Activated CD4-positive, alpha-beta memory T cell treated with anti-CD3 and anti-CD28 coated beads for 36 hours (primary cell): ENCODE data around the gene MROH8. TPM values are rescaled to one million over a fixed set of nuclear protein-coding genes. Genes with fewer than 3 reads are reported as not detected.
"Not testable (repeated sequence)": the region's sequence is repeated elsewhere in the genome, so short reads cannot be mapped to it uniquely, and the experiment has no call there.

Source experiments
- CTCF ChIA-PET: fragments of 350-600 bp; sonication (Branson Sonifier 250); formaldehyde crosslinking; loops from one replicate; lab custom pipeline; 2021; ENCODE audit warnings: antibody characterized with exemption, inconsistent platforms; lab: Charles Lee
- POLR2A ChIA-PET: fragments of 350-600 bp; sonication (Branson Sonifier 250); formaldehyde crosslinking; loops from one replicate; lab custom pipeline; 2021; ENCODE audit warnings: antibody characterized with exemption; lab: Charles Lee
- DNase-seq: peaks from one replicate; pipeline ENCODE4 v3.0.0-alpha.2; 2020
- H3K27ac Mint-ChIP-seq: one replicate; pipeline ENCODE4 v1.8.0; 2021; ENCODE audit warnings: mixed read lengths
- H3K27me3 Mint-ChIP-seq: one replicate; pipeline ENCODE4 v1.8.0; 2021; ENCODE audit warnings: mixed read lengths
- H3K36me3 Mint-ChIP-seq: one replicate; pipeline ENCODE4 v1.8.0; 2021; ENCODE audit warnings: mixed read lengths
- H3K4me1 Mint-ChIP-seq: one replicate; pipeline ENCODE4 v1.8.0; 2021; ENCODE audit warnings: low read depth, mixed read lengths
- H3K4me3 Mint-ChIP-seq: one replicate; pipeline ENCODE4 v1.8.0; 2021; ENCODE audit warnings: mild to moderate bottlenecking, mixed read lengths
- H3K9me3 Mint-ChIP-seq: one replicate; pipeline ENCODE4 v1.8.0; 2021; ENCODE audit warnings: mixed read lengths
- intact Hi-C: fragments of 100-400 bp; cut with micrococcal nuclease; formaldehyde crosslinking; loops from one replicate; pipeline ENCODE4 v1.15.1; 2023
- total RNA-seq, 2 experiments: library from RNA; stranded (reverse); gene quantifications; one replicate each; pipeline ENCODE4 v1.2.3, GENCODE V29; 2021

Gene MROH8
- total RNA-seq, 2 experiments from 2014 or later = 1.8 to 2.0 TPM

DNA sequence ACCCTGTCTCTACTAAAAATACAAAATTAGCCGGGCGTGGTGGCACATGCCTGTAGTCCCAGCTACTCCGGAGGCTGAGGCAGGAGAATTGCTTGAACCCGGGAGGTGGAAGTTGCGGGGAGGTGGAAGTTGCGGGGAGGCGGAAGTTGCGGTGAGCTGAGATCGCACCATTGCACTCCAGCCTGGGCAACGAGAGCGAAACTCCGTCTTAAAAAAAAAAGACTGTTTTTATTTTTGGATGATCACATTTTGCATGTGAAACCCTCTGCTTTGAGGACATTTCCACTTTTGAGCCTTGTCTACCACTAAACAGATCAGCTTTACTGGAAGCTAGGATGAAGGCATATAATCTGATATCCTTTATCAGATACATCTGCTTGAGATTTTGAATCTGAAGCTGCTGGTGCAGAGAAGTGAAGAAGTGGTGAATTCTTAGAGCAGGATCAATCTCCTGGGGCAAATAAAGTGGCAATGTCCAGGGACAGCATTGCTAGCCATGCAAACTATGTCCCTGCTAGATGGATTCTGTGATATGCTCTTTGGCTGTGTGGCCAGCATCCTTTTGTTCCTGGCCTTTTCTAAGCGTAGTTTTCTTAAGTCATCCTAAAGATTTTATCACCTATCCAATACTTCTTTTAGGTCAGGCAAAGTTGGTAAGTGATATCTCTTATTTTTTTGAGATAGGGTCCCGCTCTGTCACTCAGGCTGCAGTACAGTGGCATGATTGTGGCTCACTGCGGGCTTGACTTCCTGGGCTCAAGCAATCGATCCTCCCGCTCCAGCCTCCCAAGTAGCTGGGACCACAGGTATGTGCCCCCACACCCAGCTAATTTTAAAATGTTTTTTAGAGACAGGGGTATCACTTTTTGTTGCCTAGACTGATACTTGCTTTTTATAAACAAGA, 106.8 kb downstream of the MROH8 start:
- no peaks in the 10 kb centered on the region for H3K27me3 Mint-ChIP-seq
- H3K36me3 Mint-ChIP-seq = peaks cover 25% of the 10 kb centered on the region
- peaks cover 22% of the 10 kb centered on the region for H3K4me1 Mint-ChIP-seq
- peak overlapping the region; percentile 5 for H3K4me3 Mint-ChIP-seq
- POLR2A ChIA-PET = no interaction called here
- CTCF ChIA-PET = no interaction called here
- no peak overlapping the region for H3K27ac Mint-ChIP-seq
- peaks cover 5% of the 10 kb centered on the region for H3K9me3 Mint-ChIP-seq
- intact Hi-C loops = no loop called here
- peak; percentile 16 for DNase-seq

DNA sequence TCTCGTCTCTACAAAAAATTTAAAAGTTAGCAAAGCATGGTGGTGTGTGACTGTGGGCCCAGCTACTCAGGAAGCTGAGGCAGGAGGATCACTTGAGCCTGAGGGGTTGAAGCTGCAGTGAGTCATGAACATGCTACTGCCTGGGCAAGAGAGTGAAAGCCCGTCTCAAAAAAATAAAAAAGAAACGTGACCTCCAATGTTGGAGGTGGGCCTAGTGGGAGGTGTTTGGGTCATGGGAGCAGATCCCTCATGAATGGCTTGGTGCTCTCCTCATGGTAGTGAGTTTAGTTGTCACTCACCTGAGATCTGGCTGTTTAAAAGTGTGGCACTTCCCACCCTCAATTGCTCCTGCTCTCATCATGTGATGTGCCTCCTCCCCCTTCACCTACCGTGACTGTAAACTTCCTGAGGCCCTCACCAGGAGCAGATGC, 107.9 kb downstream of the MROH8 start:
- H3K36me3 Mint-ChIP-seq = peaks cover 27% of the 10 kb centered on the region
- intact Hi-C loops = no loop called here
- peak; percentile 60 for DNase-seq
- CTCF ChIA-PET = no interaction called here
- peak overlapping the region; percentile 85 for H3K27ac Mint-ChIP-seq
- peaks cover 24% of the 10 kb centered on the region for H3K4me1 Mint-ChIP-seq
- H3K4me3 Mint-ChIP-seq = peak overlapping the region; percentile 12
- peaks cover 5% of the 10 kb centered on the region for H3K9me3 Mint-ChIP-seq
- POLR2A ChIA-PET = no interaction called here
- no peaks in the 10 kb centered on the region for H3K27me3 Mint-ChIP-seq

DNA sequence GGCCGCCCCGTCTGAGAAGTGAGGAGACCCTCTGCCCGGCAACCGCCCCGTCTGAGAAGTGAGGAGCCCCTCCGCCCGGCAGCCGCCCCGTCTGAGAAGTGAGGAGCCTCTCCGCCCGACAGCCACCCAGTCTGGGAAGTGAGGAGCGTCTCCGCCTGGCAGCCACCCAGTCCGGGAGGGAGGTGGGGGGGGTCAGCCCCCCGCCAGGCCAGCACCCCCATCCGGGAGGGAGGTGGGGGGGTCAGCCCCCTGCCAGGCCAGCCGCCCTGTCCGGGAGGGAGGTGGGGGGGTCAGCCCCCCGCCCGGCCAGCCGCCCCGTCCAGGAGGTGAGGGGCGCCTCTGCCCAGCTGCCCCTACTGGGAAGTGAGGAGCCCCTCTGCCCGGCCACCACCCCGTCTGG, 109.8 kb downstream of the MROH8 start:
- DNase-seq, POLR2A ChIA-PET, H3K9me3 Mint-ChIP-seq, H3K4me3 Mint-ChIP-seq, H3K27me3 Mint-ChIP-seq, H3K27ac Mint-ChIP-seq, CTCF ChIA-PET, intact Hi-C loops: not testable (repeated sequence)
- Mint-ChIP-seq H3K36me3 (peaks cover 29% of the 10 kb centered on the region), H3K4me1 (peaks cover 28% of the 10 kb centered on the region)

DNA sequence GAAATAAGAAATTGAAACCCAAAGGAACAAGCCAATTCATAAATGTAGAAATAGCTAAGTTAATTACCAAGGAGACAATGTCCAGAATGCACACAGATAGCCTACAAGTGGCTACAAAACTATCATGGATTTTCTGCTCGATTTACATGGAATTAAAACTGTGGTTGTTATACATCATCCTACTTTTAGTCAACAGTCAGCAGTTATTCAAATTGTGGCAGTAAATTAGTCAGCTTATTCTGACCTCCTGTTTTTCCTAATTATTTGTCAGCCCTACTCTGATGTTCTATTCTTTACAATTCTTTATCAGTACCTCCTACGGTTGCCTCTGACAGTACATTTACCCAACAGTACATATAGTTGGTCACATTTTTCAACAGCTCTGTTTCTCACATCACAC, 113.2 kb downstream of the MROH8 start:
- Mint-ChIP-seq H3K4me3 (no peak overlapping the region), H3K27ac (peak overlapping the region; percentile 19), H3K27me3 (no peaks in the 10 kb centered on the region), H3K9me3 (no peaks in the 10 kb centered on the region), H3K36me3 (peaks cover 24% of the 10 kb centered on the region), H3K4me1 (peaks cover 9% of the 10 kb centered on the region)
- intact Hi-C loops = no loop called here
- no peak for DNase-seq
- ChIA-PET CTCF (no interaction called here), POLR2A (no interaction called here)

DNA sequence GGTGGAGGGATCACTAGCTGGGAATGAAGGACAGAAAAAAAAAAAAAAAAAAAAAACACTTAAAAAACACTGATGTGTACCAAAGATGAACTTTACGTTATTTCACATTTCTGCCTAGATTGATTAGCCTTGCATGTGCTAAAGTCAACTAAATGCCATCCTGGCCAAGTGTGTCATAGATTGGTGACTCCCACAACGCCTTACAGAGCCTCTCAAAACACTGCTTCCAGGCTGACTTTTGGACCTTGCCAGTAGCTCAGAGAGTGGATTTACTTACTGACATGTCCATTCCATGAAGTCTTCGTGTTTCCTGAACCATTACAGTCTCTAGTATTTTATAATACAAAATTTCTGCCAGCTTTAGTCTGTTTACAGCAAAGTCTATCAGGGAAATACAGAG, 124.1 kb downstream of the MROH8 start:
- H3K4me3 Mint-ChIP-seq = no peak overlapping the region
- POLR2A ChIA-PET = no interaction called here
- no peak overlapping the region for H3K27ac Mint-ChIP-seq
- CTCF ChIA-PET = interaction anchor here (1.0 kb wide), 1 partner anchor 124 kb away, joined by 3 read pairs; the partner anchor contains the start of genes MROH8 and RPN2
- no peaks in the 10 kb centered on the region for H3K4me1 Mint-ChIP-seq
- H3K36me3 Mint-ChIP-seq = peaks cover 55% of the 10 kb centered on the region
- intact Hi-C loops = no loop called here
- no peaks in the 10 kb centered on the region for H3K27me3 Mint-ChIP-seq
- DNase-seq = no peak
- H3K9me3 Mint-ChIP-seq = no peaks in the 10 kb centered on the region

DNA sequence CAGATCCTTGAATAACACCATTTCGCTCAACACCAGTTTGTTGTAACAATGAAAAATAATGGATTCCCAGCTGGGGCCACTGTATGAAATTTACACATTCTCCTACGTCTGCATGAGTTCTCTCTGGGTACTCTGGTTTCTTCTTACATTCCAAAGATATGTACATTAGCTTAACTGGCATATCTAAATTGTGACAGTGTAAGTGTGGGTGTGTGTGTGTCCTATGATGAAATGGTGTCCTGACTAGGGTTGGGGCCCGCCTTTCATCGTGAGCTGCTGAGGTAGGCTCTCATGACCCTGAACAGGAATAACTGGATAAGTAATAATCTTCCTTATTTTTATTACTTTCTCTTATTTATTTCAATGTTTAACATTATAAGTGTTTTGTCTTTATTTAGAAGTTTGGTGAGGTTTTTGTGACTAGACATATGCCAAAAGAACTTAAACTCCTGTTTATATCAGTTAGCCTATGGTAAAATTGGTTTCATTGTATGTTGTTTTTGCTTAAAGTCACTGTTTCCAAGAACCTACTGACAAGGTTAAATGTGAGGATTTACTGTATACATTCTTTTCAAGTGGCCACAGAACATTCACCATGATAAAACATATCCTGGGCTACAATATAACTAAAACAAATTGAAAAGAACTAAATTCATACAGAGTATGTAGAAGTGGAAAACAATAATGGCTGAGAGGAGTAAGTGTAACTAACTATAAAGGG, 126.0 kb downstream of the MROH8 start:
- intact Hi-C loops = no loop called here
- H3K27me3 Mint-ChIP-seq = no peaks in the 10 kb centered on the region
- ChIA-PET CTCF (no interaction called here), POLR2A (interaction anchor here (0.5 kb wide), 1 partner anchor 1047 kb away, joined by 5 read pairs; no protein-coding TSS in a partner anchor)
- no peak overlapping the region for H3K27ac Mint-ChIP-seq
- no peaks in the 10 kb centered on the region for H3K9me3 Mint-ChIP-seq
- no peak overlapping the region for H3K4me3 Mint-ChIP-seq
- H3K4me1 Mint-ChIP-seq = no peaks in the 10 kb centered on the region
- peaks cover 55% of the 10 kb centered on the region for H3K36me3 Mint-ChIP-seq
- DNase-seq = no peak

Other genes with a start within 250 kb of the MROH8 start
- 10 to 100 TPM; 50.4 to 57.7 TPM for gene SAMHD1, start 227.8 kb downstream of the MROH8 start, total RNA-seq
- gene RBL1, start 83.6 kb downstream of the MROH8 start, total RNA-seq = 10 to 100 TPM; 41.4 to 41.6 TPM
- 100 to 1,000 TPM; 123 to 125 TPM for gene RPN2, start 218 bp downstream of the MROH8 start, total RNA-seq
- gene GHRH, start 82.3 kb upstream of the MROH8 start, total RNA-seq = not detected
- gene MANBAL, start 110.1 kb upstream of the MROH8 start, total RNA-seq = 10 to 100 TPM; 11.9 to 12.5 TPM
- 1 to 10 TPM; 5.3 to 6.1 TPM for gene SRC, start 166.6 kb upstream of the MROH8 start, total RNA-seq